ENCODE measurements around the gene NT5DC4. TPM values are rescaled to one million over a fixed set of nuclear protein-coding genes. Genes with fewer than 3 reads are reported as not detected.

Gene NT5DC4
- total RNA-seq, 4 donors from 2014 or later = 0.27 TPM; not detected in 3

DNA sequence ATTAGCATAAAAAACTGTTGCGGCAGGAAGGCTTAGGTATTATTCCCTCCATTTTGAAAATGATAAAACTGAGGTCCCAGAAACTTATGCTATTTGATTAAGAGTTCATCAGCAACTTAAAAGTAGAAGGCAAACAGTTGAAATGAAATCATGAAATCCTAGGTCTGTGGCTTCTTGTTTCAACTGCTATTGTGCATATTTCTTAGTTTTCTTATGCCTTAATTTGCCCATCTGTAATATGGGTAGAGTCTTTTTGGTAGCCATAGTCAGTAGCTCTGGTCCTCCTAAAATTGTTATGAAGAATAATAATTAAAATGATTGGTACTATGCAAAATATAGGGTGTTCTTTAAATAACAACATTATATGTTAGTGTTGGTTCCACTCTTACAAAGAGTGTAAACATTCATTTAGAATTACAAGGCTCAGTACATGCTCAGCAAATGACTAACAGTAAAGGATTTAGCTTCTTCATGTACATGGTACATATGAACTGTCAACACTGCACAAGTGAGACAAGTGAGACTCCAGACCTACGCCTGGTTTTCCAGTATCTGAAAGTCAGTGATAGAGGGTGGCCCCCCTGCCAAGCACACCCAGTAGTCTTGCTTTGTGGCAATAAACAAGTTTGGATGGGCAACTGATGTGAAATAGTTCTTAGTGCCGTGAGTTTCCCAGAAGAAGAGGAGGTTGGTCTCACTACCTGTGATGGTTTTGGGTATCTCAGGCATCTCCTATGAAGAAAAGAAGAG is 53.9 kb downstream of the NT5DC4 start:
- 92 to 100% methylated on average over 2 to 3 of the region's 3 CpGs for WGBS, 2 donors (ENCODE audit: low coverage in 1 of 2)
- Histone ChIP-seq H3K27me3 (no peaks in the 10 kb centered on the region), H3K27ac (no peak overlapping the region), H3K4me3 (no peak overlapping the region), H3K9me3 (no peaks in the 10 kb centered on the region), H3K4me1 (no peaks in the 10 kb centered on the region), H3K36me3 (no peaks in the 10 kb centered on the region)
- ATAC-seq = no peak
- TF ChIP-seq EP300 (IDR thresholded peaks at IDR 0.05) (no peak), POLR2A (IDR thresholded peaks at IDR 0.05) (no peak), POLR2AphosphoS5 (IDR thresholded peaks at IDR 0.05) (no peak), CTCF (IDR thresholded peaks at IDR 0.05) (no peak)

GRCh38 chr2:112776113-112776512 is 55.3 kb downstream of the NT5DC4 start:
- no CpG with 5 or more reads among the region's 3 CpGs for WGBS, 2 donors (ENCODE audit: low coverage in 1 of 2)
- H3K36me3 ChIP-seq = no peaks in the 10 kb centered on the region
- ATAC-seq = no peak

DNA sequence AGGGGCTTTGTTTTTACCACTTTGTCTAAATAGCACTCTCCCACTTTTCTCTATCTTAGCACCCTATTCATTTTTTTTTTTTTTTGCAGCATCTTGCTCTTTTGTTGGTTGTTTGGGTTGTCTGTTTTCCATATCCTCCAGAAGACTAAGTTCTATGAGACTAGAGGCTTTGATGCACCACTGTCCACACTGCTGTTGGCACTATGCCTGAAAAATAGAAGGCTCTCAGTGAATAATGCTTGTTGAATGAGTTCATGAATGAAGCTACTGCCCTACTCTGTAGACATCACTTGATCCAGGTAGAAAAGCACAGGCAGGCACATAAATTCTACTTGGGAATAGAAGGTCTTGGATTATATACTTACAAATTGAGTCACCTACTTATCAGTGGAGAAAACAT is 56.2 kb downstream of the NT5DC4 start:
- no peaks in the 10 kb centered on the region for H3K27me3 ChIP-seq
- no peaks in the 10 kb centered on the region for H3K36me3 ChIP-seq
- no peak for TF ChIP-seq POLR2AphosphoS5 (IDR thresholded peaks at IDR 0.05)
- TF ChIP-seq EP300 (IDR thresholded peaks at IDR 0.05) = no peak
- TF ChIP-seq POLR2A (IDR thresholded peaks at IDR 0.05) = no peak
- no peak for TF ChIP-seq CTCF (IDR thresholded peaks at IDR 0.05)
- H3K9me3 ChIP-seq = no peaks in the 10 kb centered on the region
- H3K4me1 ChIP-seq = no peaks in the 10 kb centered on the region
- no peak for ATAC-seq
- H3K27ac ChIP-seq = no peak overlapping the region
- H3K4me3 ChIP-seq = no peak overlapping the region

More at GRCh38 chr2:112776113-112776512, 55.3 kb downstream of the NT5DC4 start:
- H3K4me1 ChIP-seq = no peaks in the 10 kb centered on the region
- TF ChIP-seq EP300 (IDR thresholded peaks at IDR 0.05) (no peak), POLR2AphosphoS5 (IDR thresholded peaks at IDR 0.05) (no peak), POLR2A (IDR thresholded peaks at IDR 0.05) (no peak), CTCF (IDR thresholded peaks at IDR 0.05) (no peak)
- H3K4me3 ChIP-seq = no peak overlapping the region
- H3K27me3 ChIP-seq = no peaks in the 10 kb centered on the region
- no peak overlapping the region for H3K27ac ChIP-seq
- H3K9me3 ChIP-seq = no peaks in the 10 kb centered on the region

DNA sequence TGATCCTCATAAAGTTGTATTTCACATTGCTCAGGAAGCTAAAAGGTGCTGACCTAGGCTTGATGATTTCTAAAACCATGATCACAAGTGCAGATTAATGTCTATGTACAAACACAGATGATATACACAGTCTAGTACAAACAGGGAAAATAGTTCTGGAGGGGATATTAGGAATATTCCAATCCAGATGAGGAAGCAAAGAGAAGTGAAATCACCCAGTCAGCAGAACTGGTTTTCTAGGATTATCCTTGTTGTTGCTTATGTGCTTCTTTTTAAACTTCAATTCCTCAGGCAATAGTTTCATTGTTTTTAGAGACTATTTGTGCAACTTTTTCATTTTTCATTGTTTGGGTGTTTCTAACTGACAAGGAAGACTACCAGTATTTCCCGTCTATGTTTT is 58.8 kb downstream of the NT5DC4 start:
- TF ChIP-seq POLR2A (IDR thresholded peaks at IDR 0.05) (no peak), POLR2AphosphoS5 (IDR thresholded peaks at IDR 0.05) (no peak), EP300 (IDR thresholded peaks at IDR 0.05) (no peak), CTCF (IDR thresholded peaks at IDR 0.05) (no peak)
- no peak overlapping the region for H3K4me3 ChIP-seq
- H3K4me1 ChIP-seq = no peaks in the 10 kb centered on the region
- H3K36me3 ChIP-seq = no peaks in the 10 kb centered on the region
- no peaks in the 10 kb centered on the region for H3K9me3 ChIP-seq
- H3K27me3 ChIP-seq = no peaks in the 10 kb centered on the region
- H3K27ac ChIP-seq = no peak overlapping the region
- ATAC-seq = no peak
- WGBS, 2 donors (ENCODE audit: low coverage in 1 of 2) = 69 to 100% methylated on average over 1 of the region's 1 CpG

- H3K27ac ChIP-seq = no peak overlapping the region
- ATAC-seq = no peak
- 79% methylated on average over 3 of the region's 3 CpGs; no CpG with 5 or more reads in 1 of the 2 donors for WGBS, 2 donors (ENCODE audit: low coverage in 1 of 2)
- no peaks in the 10 kb centered on the region for H3K9me3 ChIP-seq
- H3K4me1 ChIP-seq = no peaks in the 10 kb centered on the region
- no peaks in the 10 kb centered on the region for H3K36me3 ChIP-seq
- H3K4me3 ChIP-seq = no peak overlapping the region
- no peak for TF ChIP-seq EP300 (IDR thresholded peaks at IDR 0.05)
- no peak for TF ChIP-seq POLR2A (IDR thresholded peaks at IDR 0.05)
- no peak for TF ChIP-seq POLR2AphosphoS5 (IDR thresholded peaks at IDR 0.05)
- TF ChIP-seq CTCF (IDR thresholded peaks at IDR 0.05) = no peak
- H3K27me3 ChIP-seq = no peaks in the 10 kb centered on the region
These were observed 61.5 kb downstream of the NT5DC4 start for GRCh38 chr2:112782234-112782799.

Data from gastroesophageal sphincter (tissue), 4 donors.